OCI-LY3 (cell line): ENCODE data around the gene SH3PXD2A.

Experiments
- EZH2phosphoT487 ChIP-seq: fragments of 200-600 bp; shearing (Covaris generic); IDR thresholded peaks from 2 replicates; pipeline ENCODE4 v1.6.1; 2018; ENCODE audit warnings: antibody characterized with exemption, mixed run types, low read depth
- TF ChIP-seq, protein P1 (sequence below): fragments of 200-600, 300-600 bp; sonication (generic); IDR thresholded peaks from 2 replicates; pipeline ENCODE4 v1.5.1; 2014; ENCODE audit warnings: antibody characterized with exemption, low read length, low read depth

GRCh38 chr10:103829838-103830465 is 25.4 kb downstream of the SH3PXD2A start:
- TF ChIP-seq, protein P1, sequence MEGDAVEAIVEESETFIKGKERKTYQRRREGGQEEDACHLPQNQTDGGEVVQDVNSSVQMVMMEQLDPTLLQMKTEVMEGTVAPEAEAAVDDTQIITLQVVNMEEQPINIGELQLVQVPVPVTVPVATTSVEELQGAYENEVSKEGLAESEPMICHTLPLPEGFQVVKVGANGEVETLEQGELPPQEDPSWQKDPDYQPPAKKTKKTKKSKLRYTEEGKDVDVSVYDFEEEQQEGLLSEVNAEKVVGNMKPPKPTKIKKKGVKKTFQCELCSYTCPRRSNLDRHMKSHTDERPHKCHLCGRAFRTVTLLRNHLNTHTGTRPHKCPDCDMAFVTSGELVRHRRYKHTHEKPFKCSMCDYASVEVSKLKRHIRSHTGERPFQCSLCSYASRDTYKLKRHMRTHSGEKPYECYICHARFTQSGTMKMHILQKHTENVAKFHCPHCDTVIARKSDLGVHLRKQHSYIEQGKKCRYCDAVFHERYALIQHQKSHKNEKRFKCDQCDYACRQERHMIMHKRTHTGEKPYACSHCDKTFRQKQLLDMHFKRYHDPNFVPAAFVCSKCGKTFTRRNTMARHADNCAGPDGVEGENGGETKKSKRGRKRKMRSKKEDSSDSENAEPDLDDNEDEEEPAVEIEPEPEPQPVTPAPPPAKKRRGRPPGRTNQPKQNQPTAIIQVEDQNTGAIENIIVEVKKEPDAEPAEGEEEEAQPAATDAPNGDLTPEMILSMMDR: no peak
- TF ChIP-seq EZH2phosphoT487: no peak
